ENCODE data around the gene ARVCF. TPM values are rescaled to one million over a fixed set of nuclear protein-coding genes. Genes with fewer than 3 reads are reported as not detected.

The ARVCF gene
- total and polyA plus RNA-seq, 2 donors (not counting 1 experiment from before 2014, with no cell fraction given), result 2.2 to 6.7 TPM

- ATAC-seq (ENCODE audit: low read depth) (no peak), DNase-seq (no peak)
- peaks cover 63% of the 10 kb centered on the region for H3K4me1 Mint-ChIP-seq
- ChIA-PET CTCF (interaction anchor here (2.7 kb wide), 1 partner anchor 23 kb away, joined by 11 read pairs; no protein-coding TSS in a partner anchor), POLR2A (no interaction called here)
- Histone ChIP-seq H4K20me1 (ENCODE audit: control insufficient read depth, insufficient read depth, low read length, poor library complexity, severe bottlenecking) (peaks cover 45% of the 10 kb centered on the region), H3K4me1 (ENCODE audit: control insufficient read depth in 2 of 2, insufficient read depth in 2 of 2, low read length in 2 of 2) (peaks cover 21 to 52% of the 10 kb centered on the region in 2 donors), H3K4me3 (ENCODE audit: control extremely low read depth in 1 of 5, extremely low read depth in 1 of 5, insufficient read depth in 1 of 5, low read depth in 2 of 5, low read length in 4 of 5) (no peak overlapping the region), H3K9me3 (ENCODE audit: control extremely low read depth in 1 of 3, control insufficient read depth in 2 of 3, insufficient read depth in 1 of 3, low read length in 2 of 3) (peaks cover 0 to 43% (median 10%) of the 10 kb centered on the region in 3 donors), H3K27ac (ENCODE audit: low read length in 2 of 2) (peak overlapping the region in 1 of 2 donors; percentile 24), H3K79me2 (ENCODE audit: control insufficient read depth, insufficient read depth, low read length) (peaks cover 56% of the 10 kb centered on the region), H3K36me3 (replicated peaks in 1 of 2; ENCODE audit: control extremely low read depth in 1 of 2, control insufficient read depth in 1 of 2, extremely low read depth in 1 of 2, insufficient read depth in 2 of 2, low read length in 1 of 2) (peaks cover 0 to 25% of the 10 kb centered on the region in 2 experiments), H3K4me2 (replicated peaks; ENCODE audit: low read depth, low read length, poor library complexity, severe bottlenecking) (no peak overlapping the region), H3K9ac (ENCODE audit: low read length) (no peak overlapping the region), H3K27me3 (replicated peaks in 1 of 4; ENCODE audit: control extremely low read depth in 1 of 4, control insufficient read depth in 3 of 4, insufficient read depth in 4 of 4, low read length in 3 of 4) (no peaks in the 10 kb centered on the region), H2AFZ (ENCODE audit: insufficient read depth, low read depth, low read length, poor library complexity, severe bottlenecking) (no peak overlapping the region)
- WGBS (ENCODE audit: insufficient coverage), result 92% methylated on average over 23 of the region's 25 CpGs
- H3K4me3 Mint-ChIP-seq, result peak overlapping the region; percentile 55
- TF ChIP-seq CTCF (IDR thresholded peaks at IDR 0.05) (no peak), EZH2 (IDR thresholded peaks at IDR 0.05; ENCODE audit: borderline replicate concordance, insufficient read depth, low read depth, low read length, poor library complexity, severe bottlenecking) (no peak)
- H3K27me3 Mint-ChIP-seq, result no peaks in the 10 kb centered on the region
- H3K27ac Mint-ChIP-seq, result peak overlapping the region; percentile 96
- H3K9me3 Mint-ChIP-seq (ENCODE audit: insufficient read depth), result peaks cover 3% of the 10 kb centered on the region
- intact Hi-C loops (cut with micrococcal nuclease), result loop anchor here (5.0 kb wide), 1 partner anchor 49 kb away; no protein-coding TSS in a partner anchor
Observed at GRCh38 chr22:20036535-20037392, 20.1 kb upstream of the ARVCF start.

GRCh38 chr22:20036084-20036482 lies 19.5 kb upstream of the ARVCF start:
- Histone ChIP-seq H3K4me2 (replicated peaks; ENCODE audit: low read depth, low read length, poor library complexity, severe bottlenecking) (no peak overlapping the region), H4K20me1 (ENCODE audit: control insufficient read depth, insufficient read depth, low read length, poor library complexity, severe bottlenecking) (peaks cover 52% of the 10 kb centered on the region), H3K4me3 (ENCODE audit: control extremely low read depth in 1 of 5, extremely low read depth in 1 of 5, insufficient read depth in 1 of 5, low read depth in 2 of 5, low read length in 4 of 5) (no peak overlapping the region), H3K9ac (ENCODE audit: low read length) (no peak overlapping the region), H3K36me3 (replicated peaks in 1 of 2; ENCODE audit: control extremely low read depth in 1 of 2, control insufficient read depth in 1 of 2, extremely low read depth in 1 of 2, insufficient read depth in 2 of 2, low read length in 1 of 2) (peaks cover 0 to 30% of the 10 kb centered on the region in 2 experiments), H3K27me3 (replicated peaks in 1 of 4; ENCODE audit: control extremely low read depth in 1 of 4, control insufficient read depth in 3 of 4, insufficient read depth in 4 of 4, low read length in 3 of 4) (no peaks in the 10 kb centered on the region), H2AFZ (ENCODE audit: insufficient read depth, low read depth, low read length, poor library complexity, severe bottlenecking) (no peak overlapping the region), H3K4me1 (ENCODE audit: control insufficient read depth in 2 of 2, insufficient read depth in 2 of 2, low read length in 2 of 2) (peaks cover 26 to 58% of the 10 kb centered on the region in 2 donors), H3K79me2 (ENCODE audit: control insufficient read depth, insufficient read depth, low read length) (peaks cover 63% of the 10 kb centered on the region), H3K9me3 (ENCODE audit: control extremely low read depth in 1 of 3, control insufficient read depth in 2 of 3, insufficient read depth in 1 of 3, low read length in 2 of 3) (peaks cover 0 to 43% (median 10%) of the 10 kb centered on the region in 3 donors), H3K27ac (ENCODE audit: low read length in 2 of 2) (peak overlapping the region in 1 of 2 donors; percentile 24)
- no peaks in the 10 kb centered on the region for H3K27me3 Mint-ChIP-seq
- intact Hi-C loops (cut with micrococcal nuclease), result loop anchor here (5.0 kb wide), 1 partner anchor 49 kb away; no protein-coding TSS in a partner anchor
- H3K9me3 Mint-ChIP-seq (ENCODE audit: insufficient read depth), result peaks cover 3% of the 10 kb centered on the region
- TF ChIP-seq CTCF (IDR thresholded peaks at IDR 0.05) (no peak), EZH2 (IDR thresholded peaks at IDR 0.05; ENCODE audit: borderline replicate concordance, insufficient read depth, low read depth, low read length, poor library complexity, severe bottlenecking) (no peak)
- H3K4me1 Mint-ChIP-seq, result peaks cover 69% of the 10 kb centered on the region
- H3K27ac Mint-ChIP-seq, result peak overlapping the region; percentile 96
- DNase-seq (no peak), ATAC-seq (ENCODE audit: low read depth) (no peak)
- POLR2A ChIA-PET, result no interaction called here
- peak overlapping the region; percentile 55 for H3K4me3 Mint-ChIP-seq
- WGBS (ENCODE audit: insufficient coverage), result 75% methylated on average over 6 of the region's 10 CpGs
- CTCF ChIA-PET, result interaction anchor here (1.4 kb wide), 1 partner anchor 10 kb away, joined by 3 read pairs; no protein-coding TSS in a partner anchor

Data from B cell (primary cell).